Activated T-helper 1 cell treated with anti-CD3 and anti-CD28 coated beads, Interleukin-12 subunit alpha, Interleukin-12 subunit beta, Interleukin-2, Interleukin-4 antibody, amounts not matched to agents 30 ng/mL and 10 ng/mL and 1 ng/mL, durations not matched to agents 14 hours and 24 hours and 36 hours (primary cell): ENCODE data around the gene ANK3. TPM values are rescaled to one million over a fixed set of nuclear protein-coding genes. Genes with fewer than 3 reads are reported as not detected.
A peak's percentile ranks its signal among the peaks of the same experiment; 100 is the strongest.

Experiments
- DNase-seq: peaks from one replicate; pipeline ENCODE4 v3.0.0; 2021; ENCODE audit warnings: low spot score
- H3K27ac Mint-ChIP-seq: one replicate; pipeline ENCODE4 v1.8.0; 2021; ENCODE audit warnings: mild to moderate bottlenecking, mixed read lengths
- H3K27me3 Mint-ChIP-seq: one replicate; pipeline ENCODE4 v1.8.0; 2022; ENCODE audit warnings: mild to moderate bottlenecking, moderate library complexity, mixed read lengths; ENCODE audit not compliant: insufficient read depth
- H3K36me3 Mint-ChIP-seq: one replicate; pipeline ENCODE4 v1.8.0; 2021; ENCODE audit warnings: low read depth, mixed read lengths
- H3K4me1 Mint-ChIP-seq: one replicate; pipeline ENCODE4 v1.8.0; 2021; ENCODE audit warnings: low read depth, mixed read lengths
- H3K4me3 Mint-ChIP-seq: one replicate; pipeline ENCODE4 v1.8.0; 2021; ENCODE audit warnings: mild to moderate bottlenecking, moderate library complexity, mixed read lengths
- H3K9me3 Mint-ChIP-seq: one replicate; pipeline ENCODE4 v1.8.0; 2021; ENCODE audit warnings: mixed read lengths
- intact Hi-C: fragments of 100-400 bp; cut with micrococcal nuclease; formaldehyde crosslinking; loops from one replicate; pipeline ENCODE4 v1.15.1; 2024
- total RNA-seq: library from RNA; stranded (reverse); gene quantifications from 2 replicates; pipeline ENCODE4 v1.2.3, GENCODE V29; 2022

Gene ANK3
- total RNA-seq, 1 donor from 2014 or later, result 26.8 TPM

GRCh38 chr10:60025279-60025678, 364.4 kb downstream of the ANK3 start:
- H3K9me3 Mint-ChIP-seq, result no peaks in the 10 kb centered on the region
- no peak overlapping the region for H3K4me3 Mint-ChIP-seq
- intact Hi-C loops, result no loop called here
- no peaks in the 10 kb centered on the region for H3K4me1 Mint-ChIP-seq
- H3K36me3 Mint-ChIP-seq, result peaks cover 8% of the 10 kb centered on the region
- H3K27me3 Mint-ChIP-seq, result no peaks in the 10 kb centered on the region
- no peak for DNase-seq
- no peak overlapping the region for H3K27ac Mint-ChIP-seq

DNA sequence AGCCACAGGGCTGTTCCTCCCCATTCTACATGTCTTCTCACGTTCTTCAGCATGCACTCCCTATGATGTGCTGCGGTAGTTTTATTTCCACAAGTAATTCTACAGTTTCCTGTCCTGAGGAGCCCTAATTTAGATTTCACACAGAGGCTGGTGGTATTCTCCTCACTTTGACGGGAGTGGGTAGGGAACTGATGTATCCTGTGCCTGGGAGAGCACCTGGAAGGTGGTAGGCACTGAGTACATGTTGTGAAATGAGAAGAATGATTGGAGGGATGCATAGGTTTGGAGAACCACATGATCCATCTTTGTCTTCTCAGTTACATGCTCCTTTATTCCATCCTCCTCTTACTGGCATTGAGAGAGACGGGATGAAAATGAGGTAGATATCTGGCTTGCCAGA, 365.2 kb downstream of the ANK3 start:
- H3K36me3 Mint-ChIP-seq, result peaks cover 7% of the 10 kb centered on the region
- no peak for DNase-seq
- intact Hi-C loops, result no loop called here
- no peaks in the 10 kb centered on the region for H3K27me3 Mint-ChIP-seq
- H3K9me3 Mint-ChIP-seq, result no peaks in the 10 kb centered on the region
- H3K27ac Mint-ChIP-seq, result no peak overlapping the region
- H3K4me1 Mint-ChIP-seq, result no peaks in the 10 kb centered on the region
- no peak overlapping the region for H3K4me3 Mint-ChIP-seq

DNA sequence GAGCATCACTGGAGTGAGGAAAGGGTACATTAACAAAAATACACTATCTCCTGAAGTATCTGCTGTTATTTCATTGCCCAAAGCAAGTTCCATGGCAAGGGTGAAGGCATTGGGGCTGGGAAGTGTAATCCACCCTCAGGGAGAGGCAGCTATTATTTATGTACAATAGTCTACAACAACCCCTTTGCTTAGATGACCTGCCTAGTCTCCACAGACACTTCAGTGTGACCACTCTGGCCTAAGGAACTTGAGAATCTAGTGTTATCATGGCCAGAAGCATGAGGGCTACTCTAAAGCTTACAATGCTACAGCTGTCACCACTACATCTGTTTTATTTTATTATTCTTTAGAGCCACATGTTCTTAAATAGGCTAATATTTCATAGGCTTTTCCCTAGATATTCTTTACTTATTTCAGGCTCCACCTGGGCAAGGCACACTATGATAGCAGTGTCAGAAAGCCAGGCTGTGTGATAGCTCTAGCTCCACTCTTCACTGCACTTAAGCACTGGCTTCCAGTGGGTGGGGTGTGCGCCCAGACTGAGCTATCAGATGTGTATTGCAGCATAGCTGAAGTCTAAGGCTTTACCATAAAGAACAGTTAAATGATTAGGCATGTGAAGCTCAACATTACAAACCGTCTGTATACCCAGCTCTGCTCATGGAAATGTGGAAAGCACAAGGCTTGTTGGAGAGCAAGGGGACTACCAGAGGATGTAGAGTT, 366.4 kb downstream of the ANK3 start:
- no peaks in the 10 kb centered on the region for H3K4me1 Mint-ChIP-seq
- H3K36me3 Mint-ChIP-seq, result peaks cover 5% of the 10 kb centered on the region
- H3K27ac Mint-ChIP-seq, result no peak overlapping the region
- no peaks in the 10 kb centered on the region for H3K9me3 Mint-ChIP-seq
- DNase-seq, result no peak
- H3K27me3 Mint-ChIP-seq, result peaks cover 2% of the 10 kb centered on the region
- no peak overlapping the region for H3K4me3 Mint-ChIP-seq
- intact Hi-C loops, result no loop called here

- Mint-ChIP-seq H3K36me3 (peaks cover 3% of the 10 kb centered on the region), H3K4me3 (no peak overlapping the region), H3K4me1 (no peaks in the 10 kb centered on the region), H3K27ac (no peak overlapping the region), H3K9me3 (no peaks in the 10 kb centered on the region), H3K27me3 (peaks cover 4% of the 10 kb centered on the region)
- intact Hi-C loops, result no loop called here
- DNase-seq, result no peak
Measured at GRCh38 chr10:60021361-60021760, 368.3 kb downstream of the ANK3 start.

DNA sequence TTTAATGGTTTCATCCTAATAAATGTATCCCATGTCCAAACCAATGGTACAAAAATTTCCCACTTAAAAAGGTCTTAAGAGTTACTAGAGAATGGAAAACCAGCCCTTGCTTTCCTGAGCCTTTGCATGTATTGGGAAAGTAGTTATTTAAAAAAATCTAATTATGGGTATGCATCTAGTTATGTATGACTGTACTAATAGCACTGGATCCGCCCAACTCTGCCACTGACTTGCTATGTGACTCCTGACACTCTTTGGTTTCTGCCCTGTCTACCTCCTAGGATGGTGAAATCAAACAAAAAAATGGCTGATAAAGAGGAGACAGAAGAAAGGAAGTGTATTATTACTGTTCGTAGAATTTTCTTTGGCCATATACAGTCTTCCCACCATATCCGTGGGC, 372.9 kb downstream of the ANK3 start:
- DNase-seq, result no peak
- Mint-ChIP-seq H3K27me3 (peaks cover 6% of the 10 kb centered on the region), H3K36me3 (no peaks in the 10 kb centered on the region), H3K9me3 (no peaks in the 10 kb centered on the region), H3K4me3 (no peak overlapping the region), H3K27ac (no peak overlapping the region), H3K4me1 (no peaks in the 10 kb centered on the region)
- intact Hi-C loops, result no loop called here

DNA sequence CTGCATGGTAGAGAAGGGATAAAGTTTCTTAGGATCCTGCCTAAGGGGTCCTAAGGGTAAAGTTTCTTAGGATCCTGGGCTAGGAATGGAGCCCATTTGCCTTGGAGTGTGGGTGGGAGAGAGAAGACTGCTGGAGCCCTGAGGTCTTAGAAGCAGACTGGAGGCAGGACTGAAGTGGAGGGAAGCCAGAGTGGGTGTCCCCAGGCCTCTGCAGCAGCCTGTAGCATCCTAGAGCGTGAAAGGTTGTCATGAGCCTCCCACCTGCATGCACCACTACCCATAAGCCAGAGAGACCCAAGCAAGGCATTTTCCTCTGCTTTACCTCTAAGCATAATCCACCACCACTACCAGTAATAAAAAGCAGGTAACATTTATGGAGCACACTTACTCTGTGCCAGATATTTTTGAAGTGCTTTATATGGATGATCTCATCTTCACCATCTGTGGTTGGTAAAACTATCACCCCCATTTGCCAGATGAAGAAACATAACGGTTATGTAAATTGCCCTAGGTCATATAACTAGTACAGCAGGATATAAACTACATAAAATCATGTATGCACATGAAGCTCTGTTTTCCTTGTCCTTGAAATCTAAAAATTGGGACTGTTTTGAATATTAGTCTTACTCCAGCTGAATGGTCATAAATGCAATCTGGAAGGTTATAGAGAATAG, 379.8 kb downstream of the ANK3 start:
- no peak overlapping the region for H3K27ac Mint-ChIP-seq
- H3K27me3 Mint-ChIP-seq, result peaks cover 2% of the 10 kb centered on the region
- no peaks in the 10 kb centered on the region for H3K4me1 Mint-ChIP-seq
- H3K4me3 Mint-ChIP-seq, result no peak overlapping the region
- H3K36me3 Mint-ChIP-seq, result no peaks in the 10 kb centered on the region
- no peak for DNase-seq
- intact Hi-C loops, result no loop called here
- H3K9me3 Mint-ChIP-seq, result no peaks in the 10 kb centered on the region

GRCh38 chr10:60009276-60009675, 380.4 kb downstream of the ANK3 start:
- Mint-ChIP-seq H3K36me3 (no peaks in the 10 kb centered on the region), H3K27ac (no peak overlapping the region), H3K4me3 (no peak overlapping the region), H3K27me3 (peaks cover 2% of the 10 kb centered on the region), H3K4me1 (no peaks in the 10 kb centered on the region), H3K9me3 (no peaks in the 10 kb centered on the region)
- no peak for DNase-seq
- intact Hi-C loops, result no loop called here

DNA sequence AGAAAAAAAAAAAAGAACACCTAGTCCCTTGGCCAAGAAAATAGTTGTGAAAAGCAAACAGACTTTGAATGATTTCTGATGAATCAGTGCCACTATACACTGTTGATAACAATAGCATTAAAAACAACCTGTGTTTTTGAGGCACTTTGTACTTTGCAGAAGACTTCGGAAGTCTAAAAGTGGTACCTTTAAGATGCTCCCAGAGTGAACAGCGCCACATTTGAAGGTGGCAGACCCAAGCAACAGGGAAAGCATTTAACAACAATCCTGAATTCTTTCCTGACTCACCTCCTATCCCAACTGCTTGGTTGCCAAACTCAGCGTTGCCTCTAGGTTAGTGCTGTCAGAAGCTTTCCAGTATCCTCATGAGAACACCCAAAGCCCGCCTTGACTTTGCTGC, 380.9 kb downstream of the ANK3 start:
- Mint-ChIP-seq H3K36me3 (no peaks in the 10 kb centered on the region), H3K27ac (no peak overlapping the region), H3K4me1 (no peaks in the 10 kb centered on the region), H3K9me3 (no peaks in the 10 kb centered on the region), H3K4me3 (no peak overlapping the region), H3K27me3 (peaks cover 2% of the 10 kb centered on the region)
- intact Hi-C loops, result no loop called here
- no peak for DNase-seq

DNA sequence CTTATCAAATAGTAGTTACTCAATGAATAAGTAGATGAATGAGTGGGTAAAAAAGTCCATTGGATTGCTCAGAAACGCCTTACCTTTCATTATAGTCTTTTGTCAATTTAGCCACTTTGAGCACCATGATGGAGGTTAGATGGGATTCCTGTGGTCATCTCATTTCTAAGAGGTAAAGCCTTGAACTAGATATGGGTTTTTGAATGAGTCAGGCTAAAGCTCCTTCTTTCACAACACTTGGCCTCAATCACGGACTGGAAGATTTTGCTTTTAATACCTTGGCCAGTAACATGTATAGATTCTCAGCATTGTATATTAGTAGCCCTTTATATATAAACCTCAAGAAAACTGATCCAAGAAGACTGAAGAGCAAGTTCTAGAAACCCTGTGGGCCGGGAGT, 383.6 kb downstream of the ANK3 start:
- intact Hi-C loops, result no loop called here
- Mint-ChIP-seq H3K27me3 (no peaks in the 10 kb centered on the region), H3K4me1 (peaks cover 1% of the 10 kb centered on the region), H3K4me3 (no peak overlapping the region), H3K27ac (no peak overlapping the region), H3K9me3 (peaks cover under 1% of the 10 kb centered on the region), H3K36me3 (no peaks in the 10 kb centered on the region)
- DNase-seq, result no peak

GRCh38 chr10:60003651-60004523, 385.8 kb downstream of the ANK3 start:
- Mint-ChIP-seq H3K27ac (no peak overlapping the region), H3K4me1 (peaks cover 16% of the 10 kb centered on the region), H3K27me3 (no peaks in the 10 kb centered on the region), H3K9me3 (peaks cover 20% of the 10 kb centered on the region), H3K36me3 (peaks cover 14% of the 10 kb centered on the region), H3K4me3 (no peak overlapping the region)
- intact Hi-C loops, result loop anchor here (5.0 kb wide), 1 partner anchor 97 kb away; the partner anchor contains the start of gene CCDC6
- DNase-seq, result no peak

DNA sequence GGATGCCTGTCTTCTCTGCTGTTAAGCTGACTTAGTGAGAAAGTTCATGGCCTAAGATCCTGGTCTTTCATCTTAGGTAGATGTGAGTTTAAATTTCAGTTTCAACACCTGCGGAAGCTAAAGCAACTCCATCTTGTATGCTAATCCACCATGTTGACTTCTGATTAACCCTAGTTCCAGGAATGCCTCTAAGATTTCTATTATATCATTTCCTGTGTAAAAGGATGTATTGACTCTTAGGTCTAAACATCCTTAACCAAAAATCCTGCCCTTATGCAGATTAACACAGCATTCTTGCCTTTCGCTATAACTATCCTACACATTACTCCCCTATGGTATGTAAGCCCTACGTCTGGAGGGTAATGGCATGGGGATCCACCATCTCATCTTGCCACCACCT, 388.9 kb downstream of the ANK3 start:
- Mint-ChIP-seq H3K27me3 (peaks cover 2% of the 10 kb centered on the region), H3K9me3 (peaks cover 24% of the 10 kb centered on the region), H3K36me3 (peaks cover 16% of the 10 kb centered on the region), H3K4me1 (peaks cover 23% of the 10 kb centered on the region), H3K27ac (peak overlapping the region; percentile 62), H3K4me3 (no peak overlapping the region)
- intact Hi-C loops, result loop anchor here (5.0 kb wide), 1 partner anchor 93 kb away; the partner anchor contains the start of gene CCDC6
- no peak for DNase-seq

DNA sequence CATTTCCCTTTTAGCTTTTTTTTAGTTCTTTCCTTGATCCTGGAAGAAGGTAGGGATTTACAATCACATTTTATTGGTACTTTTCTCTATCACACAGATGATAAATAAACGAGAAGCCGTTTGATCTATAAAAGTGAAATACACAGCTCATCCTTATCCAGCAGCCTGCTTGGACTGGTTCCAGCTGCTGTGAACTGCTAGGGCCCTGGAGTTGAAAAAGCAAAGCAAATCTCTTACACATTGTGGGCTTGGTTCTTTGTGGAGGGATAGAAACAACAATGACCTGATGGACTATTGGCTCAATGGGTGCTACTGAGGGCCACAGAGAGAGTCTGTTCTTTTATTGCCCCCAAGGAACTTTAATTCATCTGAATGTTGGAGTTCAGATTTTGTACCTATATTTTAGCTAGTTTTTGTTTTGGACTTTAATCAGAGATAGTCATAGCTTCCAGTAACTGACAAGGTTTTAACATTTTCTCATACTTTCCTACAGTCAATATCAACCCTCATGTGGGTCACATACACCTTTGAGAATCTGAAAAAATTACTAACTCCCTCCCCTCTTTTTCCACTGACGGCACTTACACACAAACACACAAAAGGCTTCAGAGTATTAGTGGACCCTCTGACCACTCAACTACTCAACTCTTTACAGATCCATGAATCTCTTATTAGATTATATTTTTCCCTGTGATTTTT, 391.7 kb downstream of the ANK3 start:
- peaks cover 16% of the 10 kb centered on the region for H3K36me3 Mint-ChIP-seq

More for the DNA sequence above, 391.7 kb downstream of the ANK3 start:
- Mint-ChIP-seq H3K4me3 (no peak overlapping the region), H3K4me1 (peaks cover 23% of the 10 kb centered on the region), H3K27ac (no peak overlapping the region), H3K27me3 (peaks cover 3% of the 10 kb centered on the region), H3K9me3 (peaks cover 24% of the 10 kb centered on the region)
- intact Hi-C loops, result no loop called here
- no peak for DNase-seq
